EL (cell line): ENCODE data around the gene PNPLA2.
A peak's percentile ranks its signal among the peaks of the same experiment; 100 is the strongest.

ENCODE experiments used
- DNase-seq: peaks from one replicate; pipeline ENCODE4 v3.0.0-alpha.2; 2016

The PNPLA2 gene

DNA sequence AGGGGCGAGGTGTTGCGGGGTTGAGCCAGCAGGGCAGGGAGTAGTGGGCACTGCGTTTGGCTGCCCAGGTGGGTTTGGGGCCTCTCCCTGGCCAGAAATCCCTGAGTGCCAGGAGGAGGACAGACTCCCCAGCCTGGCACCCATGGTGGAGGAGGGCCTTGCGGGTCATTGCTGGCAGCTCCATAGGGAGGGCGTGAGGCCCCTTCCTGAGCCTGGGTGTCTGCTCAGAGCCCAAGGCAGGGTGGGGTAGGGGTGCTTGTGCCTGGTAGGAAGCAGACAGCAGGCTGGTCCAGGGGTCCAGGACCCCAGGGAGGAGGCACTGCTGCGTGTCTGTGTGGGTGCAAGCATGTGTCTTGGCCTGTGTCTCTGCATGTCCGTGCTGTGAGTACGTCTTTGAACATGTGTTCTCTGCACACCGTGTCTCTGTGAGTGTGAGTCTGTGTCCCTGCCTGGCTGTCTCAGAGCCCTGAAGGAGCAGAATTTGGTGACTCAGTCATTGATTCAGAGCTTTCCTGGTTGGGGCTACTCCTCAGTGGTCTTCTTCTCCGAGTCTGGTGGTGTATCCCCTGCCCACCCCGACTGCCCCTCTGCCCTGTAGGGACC lies 27.9 kb downstream of the PNPLA2 start:
- DNase-seq = peak; percentile 62

DNA sequence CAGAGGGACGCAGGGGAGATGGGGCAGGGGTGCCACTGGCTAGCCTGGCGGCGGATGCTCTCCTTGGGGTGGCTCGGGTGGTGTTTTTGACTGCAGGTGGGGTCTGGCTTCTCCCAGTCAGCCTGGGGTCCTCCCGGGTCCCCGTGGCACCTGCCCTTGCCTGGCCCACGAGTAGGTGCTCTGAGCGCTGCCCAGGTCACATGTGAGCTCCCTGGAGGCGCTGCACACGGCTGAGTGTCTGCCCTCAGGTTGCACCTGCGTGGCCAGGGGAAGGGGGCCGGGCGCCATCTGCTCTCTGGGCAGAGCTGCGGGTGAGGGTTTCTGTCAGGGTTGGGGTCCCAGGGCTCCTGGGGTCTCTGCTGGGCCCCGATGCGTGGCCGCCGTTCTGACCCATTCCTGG lies 29.2 kb downstream of the PNPLA2 start:
- DNase-seq = no peak

- DNase-seq = no peak
These were observed 29.7 kb downstream of the PNPLA2 start for GRCh38 chr11:848380-848931.

- no peak for DNase-seq
These were observed 30.6 kb downstream of the PNPLA2 start for GRCh38 chr11:849104-849824.

- no peak for DNase-seq
These were observed 31.4 kb downstream of the PNPLA2 start for GRCh38 chr11:849951-850774.

DNA sequence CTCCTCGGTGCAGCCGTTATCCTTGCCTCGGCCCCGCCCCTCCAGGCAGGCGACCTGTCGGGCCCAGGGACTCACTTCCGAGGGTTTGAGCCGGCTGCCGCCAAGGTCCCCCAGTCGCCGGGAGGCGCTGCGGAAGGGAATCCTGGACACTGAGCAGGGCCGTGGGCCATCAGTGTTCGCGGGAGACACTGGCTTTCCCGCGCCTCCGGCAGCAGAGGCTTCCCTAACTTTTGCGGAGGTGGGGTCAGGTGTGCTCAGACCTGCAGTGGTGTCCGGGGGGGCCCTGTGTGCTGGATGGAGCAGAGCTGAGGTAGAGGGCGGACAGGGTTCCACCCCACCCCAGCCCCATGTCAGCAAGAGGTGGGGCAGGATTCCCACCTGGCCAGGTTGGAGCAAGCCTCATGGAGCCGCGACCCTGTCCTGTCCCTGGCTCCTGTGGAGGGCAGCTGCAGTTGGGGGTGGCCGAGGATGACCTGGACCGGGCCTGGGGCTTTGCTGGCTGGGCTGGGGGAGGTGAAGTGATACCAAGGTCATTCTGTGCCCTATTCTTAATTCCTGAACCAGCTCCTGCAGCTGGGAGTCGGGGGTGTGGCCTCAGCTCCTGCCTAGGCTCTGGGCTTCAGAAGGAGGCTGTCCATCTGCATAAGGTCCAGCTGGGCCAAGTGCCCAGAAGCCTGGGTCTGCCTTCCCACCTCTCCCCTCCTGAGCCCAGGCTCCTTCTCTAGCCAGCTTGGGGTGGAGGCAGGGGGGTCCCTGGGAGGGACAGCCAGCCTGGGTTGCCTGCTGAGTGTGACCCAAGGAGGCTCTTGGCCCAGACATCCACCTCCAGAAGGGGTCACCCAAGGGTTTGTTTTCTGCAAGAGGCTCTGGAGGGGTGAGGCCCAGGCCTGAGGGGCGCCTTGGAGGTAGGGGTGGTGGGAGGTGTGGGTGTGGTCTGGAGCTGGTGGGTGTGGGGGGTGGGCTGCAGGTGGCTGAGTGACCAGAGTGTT lies 32.4 kb downstream of the PNPLA2 start:
- DNase-seq = no peak

GRCh38 chr11:852762-853161 lies 34.0 kb downstream of the PNPLA2 start:
- no peak for DNase-seq

DNA sequence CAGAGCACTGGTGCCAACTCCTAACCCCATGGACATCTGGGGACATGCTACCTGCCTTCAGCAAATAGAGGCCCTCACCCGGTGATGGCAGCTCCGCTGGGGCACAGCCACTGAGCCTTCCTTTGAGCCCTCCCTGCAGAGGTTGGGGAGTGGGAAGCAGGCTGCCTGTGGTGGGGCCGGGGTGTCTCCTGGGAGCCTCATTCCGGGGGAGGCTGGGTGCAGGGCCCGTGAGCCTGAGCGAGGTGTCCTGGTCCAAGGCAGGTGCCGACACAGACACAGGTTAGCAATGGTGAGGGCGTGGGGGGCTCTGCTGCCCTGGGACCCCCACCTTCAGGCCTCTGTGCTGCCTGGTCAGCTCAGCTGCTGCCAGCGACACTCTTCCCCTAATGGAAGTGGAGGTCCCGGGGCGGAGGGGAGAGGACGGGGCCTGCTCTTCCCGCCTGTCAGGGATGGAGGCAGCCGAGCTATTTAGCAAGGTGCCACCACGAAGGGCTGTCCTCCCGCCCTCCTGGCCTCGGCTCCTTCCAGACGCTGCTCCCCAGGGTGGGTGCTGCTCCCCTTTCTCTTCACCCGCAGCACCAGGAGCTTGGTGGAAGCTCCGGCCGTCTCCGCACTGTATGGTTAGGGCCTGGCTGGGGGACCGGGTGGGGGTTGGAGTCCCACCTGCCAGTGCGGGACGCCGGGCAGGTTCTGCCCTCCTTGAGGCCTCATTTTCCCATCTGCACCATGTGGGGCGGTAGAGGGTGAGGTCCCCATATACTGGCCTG lies 35.2 kb downstream of the PNPLA2 start:
- DNase-seq = no peak

GRCh38 chr11:854601-855329 lies 36.1 kb downstream of the PNPLA2 start:
- DNase-seq = no peak

- DNase-seq = no peak
These were observed 36.6 kb downstream of the PNPLA2 start for GRCh38 chr11:855330-855674.

DNA sequence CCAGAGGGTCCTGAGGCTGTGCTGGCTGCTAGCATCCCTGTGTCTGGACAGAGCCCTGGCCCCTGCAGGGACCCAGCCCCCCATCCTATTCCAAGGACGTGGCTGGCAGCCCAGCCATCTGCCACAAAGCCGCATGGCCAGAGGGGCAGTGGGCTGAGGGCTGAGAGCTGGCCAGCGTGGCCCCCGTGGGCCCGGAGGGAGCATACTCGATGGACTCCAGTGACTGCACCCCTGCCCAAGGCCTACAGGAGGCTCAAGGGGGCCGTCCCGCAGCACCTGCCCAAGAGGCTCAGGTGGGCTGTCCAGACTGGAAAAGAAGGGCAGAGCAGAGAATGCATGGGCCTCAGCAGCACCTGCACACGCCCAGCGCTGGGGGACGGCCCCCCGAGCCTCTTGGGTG lies 37.1 kb downstream of the PNPLA2 start:
- no peak for DNase-seq

GRCh38 chr11:856397-856796 lies 37.7 kb downstream of the PNPLA2 start:
- DNase-seq = no peak

- DNase-seq = no peak
These were observed 39.5 kb downstream of the PNPLA2 start for GRCh38 chr11:858053-858761.

- no peak for DNase-seq
These were observed 40.1 kb downstream of the PNPLA2 start for GRCh38 chr11:858762-859339.

- DNase-seq = peak; percentile 58
These were observed 40.8 kb downstream of the PNPLA2 start for GRCh38 chr11:859394-860131.

- no peak for DNase-seq
These were observed 41.8 kb downstream of the PNPLA2 start for GRCh38 chr11:860234-861104.

DNA sequence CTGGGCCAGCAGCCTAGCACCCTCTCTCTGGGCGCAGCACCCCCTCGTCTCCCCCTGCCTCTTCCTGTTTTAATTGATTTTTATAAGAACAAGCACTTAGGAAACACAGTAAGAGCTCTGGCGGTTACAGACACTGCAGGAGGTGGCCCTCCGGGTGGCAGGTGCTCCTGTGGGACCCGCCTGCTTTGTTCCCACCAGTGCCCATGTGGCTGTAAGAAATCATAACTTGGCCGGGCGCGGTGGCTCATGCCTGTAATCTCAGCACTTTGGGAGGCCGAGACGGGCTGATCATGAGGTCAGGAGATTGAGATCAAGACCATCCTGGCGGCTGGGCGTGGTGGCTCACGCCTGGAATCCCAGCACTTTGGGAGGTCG lies 42.4 kb downstream of the PNPLA2 start:
- DNase-seq = no peak

DNA sequence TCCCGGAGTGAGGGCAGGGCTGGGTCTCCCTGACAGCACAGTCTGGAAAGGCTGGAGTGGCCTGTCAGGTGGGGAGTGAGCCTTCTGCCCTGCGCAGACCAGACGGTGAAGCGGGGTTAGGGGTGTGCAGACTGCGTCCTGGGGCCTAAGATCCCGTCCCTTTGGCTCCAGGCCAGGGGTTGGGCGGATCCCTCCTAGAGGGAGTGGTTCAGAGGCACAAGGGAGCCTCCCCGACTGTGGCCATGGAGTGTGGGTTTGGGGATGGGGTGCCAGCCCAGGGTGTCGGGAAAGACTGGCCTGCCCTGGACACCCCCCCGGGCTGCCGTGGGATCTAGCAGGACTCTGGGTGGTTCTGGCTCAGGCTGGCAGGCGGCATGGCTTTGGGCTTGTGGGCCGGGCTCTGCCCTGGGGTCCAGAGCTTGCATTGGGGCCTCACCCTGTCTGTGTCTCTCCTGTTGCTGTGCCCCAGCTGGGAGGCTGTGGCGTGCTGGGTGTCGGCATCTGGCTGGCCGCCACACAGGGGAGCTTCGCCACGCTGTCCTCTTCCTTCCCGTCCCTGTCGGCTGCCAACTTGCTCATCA lies 43.5 kb downstream of the PNPLA2 start:
- DNase-seq = no peak
